ENCODE data around the gene MEI1. TPM values are rescaled to one million over a fixed set of nuclear protein-coding genes. Genes with fewer than 3 reads are reported as not detected.

MEI1 gene
- total RNA-seq, 1 experiment from 2014 or later: not detected

DNA sequence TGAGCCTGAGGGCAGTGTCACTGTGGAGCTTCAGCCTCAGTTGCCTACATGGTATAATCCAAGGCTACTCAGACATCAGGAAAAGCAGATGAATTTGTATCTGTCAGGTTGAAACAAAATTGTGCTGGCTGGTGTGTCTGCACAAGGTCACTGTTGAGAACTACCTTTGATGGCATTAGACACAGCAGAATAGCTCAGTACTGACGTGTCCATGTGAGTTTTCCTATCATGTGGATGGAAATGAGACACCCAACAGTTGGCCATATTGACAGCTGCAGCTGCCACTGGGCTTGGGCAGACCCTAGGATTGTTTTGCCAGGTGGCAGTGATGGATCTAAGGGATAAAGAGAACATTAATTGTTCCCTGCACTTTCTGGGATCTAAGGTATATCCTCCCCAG, 116.9 kb downstream of the MEI1 start:
- intact Hi-C loops (cut with micrococcal nuclease; ENCODE audit: unreplicated experiment): no loop called here
- Histone ChIP-seq H3K4me1 (no peaks in the 10 kb centered on the region), H3K4me3 (ENCODE audit: low read depth, low read length) (no peak overlapping the region), H3K36me3 (ENCODE audit: control insufficient read depth, insufficient read depth, low read length) (peaks cover 4% of the 10 kb centered on the region), H3K27me3 (replicated peaks; ENCODE audit: control insufficient read depth, insufficient read depth, low read length) (no peaks in the 10 kb centered on the region), H3K9me3 (no peaks in the 10 kb centered on the region)
- no peak for DNase-seq
- CTCF ChIA-PET: no interaction called here
- no peaks in the 10 kb centered on the region for H3K9me3 Mint-ChIP-seq (ENCODE audit: unreplicated experiment)
- TF ChIP-seq, protein P1, sequence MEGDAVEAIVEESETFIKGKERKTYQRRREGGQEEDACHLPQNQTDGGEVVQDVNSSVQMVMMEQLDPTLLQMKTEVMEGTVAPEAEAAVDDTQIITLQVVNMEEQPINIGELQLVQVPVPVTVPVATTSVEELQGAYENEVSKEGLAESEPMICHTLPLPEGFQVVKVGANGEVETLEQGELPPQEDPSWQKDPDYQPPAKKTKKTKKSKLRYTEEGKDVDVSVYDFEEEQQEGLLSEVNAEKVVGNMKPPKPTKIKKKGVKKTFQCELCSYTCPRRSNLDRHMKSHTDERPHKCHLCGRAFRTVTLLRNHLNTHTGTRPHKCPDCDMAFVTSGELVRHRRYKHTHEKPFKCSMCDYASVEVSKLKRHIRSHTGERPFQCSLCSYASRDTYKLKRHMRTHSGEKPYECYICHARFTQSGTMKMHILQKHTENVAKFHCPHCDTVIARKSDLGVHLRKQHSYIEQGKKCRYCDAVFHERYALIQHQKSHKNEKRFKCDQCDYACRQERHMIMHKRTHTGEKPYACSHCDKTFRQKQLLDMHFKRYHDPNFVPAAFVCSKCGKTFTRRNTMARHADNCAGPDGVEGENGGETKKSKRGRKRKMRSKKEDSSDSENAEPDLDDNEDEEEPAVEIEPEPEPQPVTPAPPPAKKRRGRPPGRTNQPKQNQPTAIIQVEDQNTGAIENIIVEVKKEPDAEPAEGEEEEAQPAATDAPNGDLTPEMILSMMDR (IDR thresholded peaks at IDR 0.05; ENCODE audit: insufficient read depth in 1 of 2, low read depth in 1 of 2, low read length in 1 of 2, severe bottlenecking in 1 of 2, unreplicated experiment in 1 of 2): no peak
- no peak overlapping the region for H3K27ac Mint-ChIP-seq (ENCODE audit: unreplicated experiment)
- H3K36me3 Mint-ChIP-seq (ENCODE audit: insufficient read depth, unreplicated experiment): peaks cover 22% of the 10 kb centered on the region
- no peaks in the 10 kb centered on the region for H3K27me3 Mint-ChIP-seq (ENCODE audit: insufficient read depth, unreplicated experiment)
- no TSS peak for BruUV-seq (replicated peaks)
- no peaks in the 10 kb centered on the region for H3K4me1 Mint-ChIP-seq (ENCODE audit: low read depth, unreplicated experiment)
- POLR2A ChIA-PET: no interaction called here
- H3K4me3 Mint-ChIP-seq (ENCODE audit: unreplicated experiment): no peak overlapping the region

DNA sequence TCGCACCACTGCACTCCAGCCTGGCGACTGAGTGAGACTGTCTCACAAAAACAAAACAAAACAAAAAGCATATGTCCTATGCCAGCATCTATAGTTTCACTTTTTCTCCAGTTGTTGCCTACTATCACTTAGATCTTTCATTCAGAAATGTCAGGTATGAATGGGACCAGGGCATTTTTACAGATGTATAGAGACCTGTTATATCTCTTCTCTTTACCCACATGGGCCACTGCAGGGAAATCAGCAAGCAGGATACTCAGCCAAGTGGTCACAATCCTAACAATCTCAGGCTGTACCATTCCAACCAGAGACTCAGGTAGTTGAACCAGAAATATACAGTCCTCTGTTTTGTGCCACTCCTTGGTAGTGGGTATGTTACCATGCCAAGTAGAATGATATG, 117.6 kb downstream of the MEI1 start:
- CTCF ChIA-PET: no interaction called here
- H3K36me3 ChIP-seq (ENCODE audit: control insufficient read depth, insufficient read depth, low read length): peaks cover 4% of the 10 kb centered on the region
- Mint-ChIP-seq H3K27ac (ENCODE audit: unreplicated experiment) (no peak overlapping the region), H3K4me3 (ENCODE audit: unreplicated experiment) (no peak overlapping the region), H3K27me3 (ENCODE audit: insufficient read depth, unreplicated experiment) (no peaks in the 10 kb centered on the region), H3K4me1 (ENCODE audit: low read depth, unreplicated experiment) (peaks cover 5% of the 10 kb centered on the region), H3K36me3 (ENCODE audit: insufficient read depth, unreplicated experiment) (peaks cover 26% of the 10 kb centered on the region), H3K9me3 (ENCODE audit: unreplicated experiment) (no peaks in the 10 kb centered on the region)
- TF ChIP-seq, protein P1 (IDR thresholded peaks at IDR 0.05; ENCODE audit: insufficient read depth in 1 of 2, low read depth in 1 of 2, low read length in 1 of 2, severe bottlenecking in 1 of 2, unreplicated experiment in 1 of 2): no peak
- intact Hi-C loops (cut with micrococcal nuclease; ENCODE audit: unreplicated experiment): no loop called here
- no peaks in the 10 kb centered on the region for H3K4me1 ChIP-seq
- H3K4me3 ChIP-seq (ENCODE audit: low read depth, low read length): no peak overlapping the region
- BruUV-seq (replicated peaks): no TSS peak
- H3K9me3 ChIP-seq: no peaks in the 10 kb centered on the region
- POLR2A ChIA-PET: no interaction called here
- no peak for DNase-seq
- no peaks in the 10 kb centered on the region for H3K27me3 ChIP-seq (replicated peaks; ENCODE audit: control insufficient read depth, insufficient read depth, low read length)

DNA sequence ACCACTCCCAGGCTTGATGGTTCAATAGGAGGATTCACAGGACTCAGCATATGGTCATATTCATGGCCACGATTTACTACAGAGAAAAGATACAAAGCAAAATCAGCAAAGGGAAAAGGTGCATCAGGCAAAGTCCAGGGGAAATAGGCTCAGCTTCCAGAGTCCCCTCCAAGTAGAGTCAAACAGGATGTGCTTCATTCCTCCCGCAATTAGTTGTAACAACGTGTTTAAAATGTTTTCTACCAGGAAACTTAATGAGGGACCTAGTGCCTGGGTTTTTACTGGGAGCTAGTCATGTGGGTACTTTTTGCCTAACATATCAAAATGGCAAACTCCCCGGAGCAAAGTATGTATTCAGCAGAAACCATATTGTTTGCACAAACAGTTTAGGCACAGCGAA, 118.7 kb downstream of the MEI1 start:
- Mint-ChIP-seq H3K27ac (ENCODE audit: unreplicated experiment) (no peak overlapping the region), H3K9me3 (ENCODE audit: unreplicated experiment) (no peaks in the 10 kb centered on the region), H3K4me3 (ENCODE audit: unreplicated experiment) (no peak overlapping the region), H3K4me1 (ENCODE audit: low read depth, unreplicated experiment) (peaks cover 15% of the 10 kb centered on the region), H3K36me3 (ENCODE audit: insufficient read depth, unreplicated experiment) (peaks cover 31% of the 10 kb centered on the region), H3K27me3 (ENCODE audit: insufficient read depth, unreplicated experiment) (no peaks in the 10 kb centered on the region)
- Histone ChIP-seq H3K4me3 (ENCODE audit: low read depth, low read length) (no peak overlapping the region), H3K27me3 (replicated peaks; ENCODE audit: control insufficient read depth, insufficient read depth, low read length) (no peaks in the 10 kb centered on the region), H3K4me1 (no peaks in the 10 kb centered on the region), H3K36me3 (ENCODE audit: control insufficient read depth, insufficient read depth, low read length) (peaks cover 2% of the 10 kb centered on the region; the same call in 1 of the 2 replicates), H3K9me3 (no peaks in the 10 kb centered on the region)
- ChIA-PET CTCF (no interaction called here), POLR2A (no interaction called here)
- no peak for DNase-seq
- TF ChIP-seq, protein P1 (IDR thresholded peaks at IDR 0.05; ENCODE audit: insufficient read depth in 1 of 2, low read depth in 1 of 2, low read length in 1 of 2, severe bottlenecking in 1 of 2, unreplicated experiment in 1 of 2): no peak
- no TSS peak for BruUV-seq (replicated peaks)
- intact Hi-C loops (cut with micrococcal nuclease; ENCODE audit: unreplicated experiment): no loop called here
